Heart left ventricle (tissue), 16 donors: ENCODE results near the gene AIPL1. TPM values are rescaled to one million over a fixed set of nuclear protein-coding genes. Genes with fewer than 3 reads are reported as not detected.

Experiments
- ATAC-seq, 4 donors: fragments of 200-7000 bp; cut with Tn5 transposase; one replicate each; pipeline ENCODE4 v1.9.1; 2020 to 2022; ENCODE audit warnings: moderate library complexity in 4 of 4, mild to moderate bottlenecking in 3 of 4, moderate number of reproducible peaks in 1 of 4
- DNase-seq, 5 donors: peaks; one replicate each; pipeline ENCODE4 v3.0.0-alpha.2; 2020
- H3K27ac ChIP-seq, 12 donors: fragments of 200-600 bp; sonication (generic) in 4 of 12; one replicate each; pipeline versions ENCODE4 v1.5.0 to v1.8.0; 2016 to 2022; ENCODE audit warnings: mild to moderate bottlenecking in 2 of 12
- H3K27me3 ChIP-seq, 9 donors: fragments of 200-600 bp; sonication (generic) in 2 of 9; one replicate each; pipeline versions ENCODE4 v1.5.1 to v1.8.0; 2016 to 2022; ENCODE audit warnings: mild to moderate bottlenecking in 3 of 9
- H3K36me3 ChIP-seq, 9 donors: fragments of 200-600 bp; sonication (generic) in 2 of 9; one replicate each; pipeline versions ENCODE4 v1.5.0 to v1.8.0; 2018 to 2022; ENCODE audit warnings: mild to moderate bottlenecking in 2 of 9
- H3K4me1 ChIP-seq, 12 donors: fragments of 200-600 bp; sonication (generic) in 4 of 12; one replicate each; pipeline versions ENCODE4 v1.5.0 to v1.8.0; 2016 to 2022; ENCODE audit warnings: mild to moderate bottlenecking in 3 of 12
- H3K4me3 ChIP-seq, 12 donors: fragments of 200-600 bp; sonication (generic) in 4 of 12; one replicate each; pipeline versions ENCODE4 v1.5.0 to v1.8.0; 2017 to 2022; ENCODE audit warnings: mild to moderate bottlenecking in 9 of 12, moderate library complexity in 4 of 12
- H3K9me3 ChIP-seq, 12 donors: fragments of 200-600 bp; sonication (generic) in 4 of 12; one replicate each; pipeline versions ENCODE4 v1.5.0 to v1.8.0; 2016 to 2022; ENCODE audit warnings: mild to moderate bottlenecking in 1 of 12
- CTCF ChIP-seq, 12 donors: fragments of 200-600 bp; sonication (generic) in 4 of 12; IDR thresholded peaks; one replicate each; pipeline versions ENCODE4 v1.5.0 to v1.8.0; 2018 to 2022; ENCODE audit warnings: antibody characterized with exemption in 12 of 12, mild to moderate bottlenecking in 5 of 12
- POLR2A ChIP-seq, 2 donors: fragments of 450-650 bp; IDR thresholded peaks; one replicate each; pipeline ENCODE4 v1.6.1; 2017; ENCODE audit warnings: antibody characterized with exemption in 2 of 2, mild to moderate bottlenecking in 2 of 2, moderate library complexity in 2 of 2
- WGBS, 4 donors: extraction: QIAGEN DNeasy Blood & Tissue Kit in 2 of 4; methylation state at CpG; one replicate each; pipeline versions ENCODE4 v1.1.5 to v1.1.7; 2013 to 2018; 5-methylcytosine and 5-hydroxymethylcytosine counted together
- intact Hi-C, 10 donors: fragments of 100-400 bp; cut with DNase I; formaldehyde crosslinking; loops; one replicate each; pipeline versions ENCODE4 v1.11.1 to v1.14.2; 2022
- polyA plus RNA-seq, 2 donors: library from polyadenylated mRNA; stranded (reverse); fragments of 200-250 nt; gene quantifications; one replicate each; pipeline ENCODE4 v1.2.3, GENCODE V29; 2013
- total RNA-seq, 9 donors: library from RNA; depleted of rRNA in 2 of 9; stranded (reverse); fragments of >200 nt in 2 of 9; fragmentation: NEBNext Ultra II Directional in 3 of 9; extraction: Animal tissue kit (Norgen Biotek cat#: 25700) in 3 of 9; gene quantifications; one replicate each; pipeline versions ENCODE4 v1.1.0 to v1.2.4, GENCODE V29; 2016 to 2023
- donor health status: ischemic (EF 13 %, LVEDD 7.1; RV severe dilation, severe dysfunction).
- donor health status: healthy with polysubstance abuse.
- donor health status: DM: no; HTN: yes; CAD: no.
- donor health status: DM: no; HTN: no; CAD: no.
- donor health status: ischemic (EF 25% LVEDD 6.9; RV normal size, moderate dysfunction).
- donor health status: ischemic (EF 25% LVEDD 5.7; RV mildly dilated, moderate dysfunction).
- donor health status: healthy.
- donor health status: DM: yes; HTN: yes; CAD: no.
- donor health status: ischemic (EF 35%, LVEDD 5.7; RV mildly dilated, moderate dysfunction).
- donor health status: nonischemic (EF 11% LVEDD 7.7; RV severe dilation, severe dysfunction).
- donor health status: DM: yes; HTN: yes; CAD: no.
- donor health status: PGD.
- donor health status: ischemic (EF 29% LVEDD 5.4; RV normal size, mild dysfunction).
- donor health status: nonischemic (EF 23%, LVEDD 6.1; RV moderate dilation, normal function).

Gene AIPL1
- total and polyA plus RNA-seq, 11 donors: not detected

- ATAC-seq (no peak), DNase-seq (no peak)
- no peak overlapping the region for H3K27ac ChIP-seq
- TF ChIP-seq POLR2A (IDR thresholded peaks at IDR 0.05): no peak
- H3K4me1 ChIP-seq: no peaks in the 10 kb centered on the region
- 20 to 70% (median 65%) methylated on average over 2 of the region's 2 CpGs for WGBS, 4 donors
- H3K4me3 ChIP-seq: no peak overlapping the region
- peaks cover 0 to 19% (median 3%) of the 10 kb centered on the region in 9 donors for H3K27me3 ChIP-seq
- H3K36me3 ChIP-seq: no peaks in the 10 kb centered on the region
- H3K9me3 ChIP-seq: peaks cover 0 to 18% (median under 1%) of the 10 kb centered on the region in 12 donors
- intact Hi-C loops: no loop called here
Measured at GRCh38 chr17:6398955-6399354, 36.0 kb downstream of the AIPL1 start.

- peaks cover 0 to 33% (median 4%) of the 10 kb centered on the region in 9 donors for H3K27me3 ChIP-seq
- H3K36me3 ChIP-seq: no peaks in the 10 kb centered on the region
- no peak overlapping the region for H3K27ac ChIP-seq
- TF ChIP-seq POLR2A (IDR thresholded peaks at IDR 0.05) (no peak), CTCF (IDR thresholded peaks at IDR 0.05) (no peak)
- H3K4me1 ChIP-seq: no peaks in the 10 kb centered on the region
- DNase-seq: no peak
- H3K4me3 ChIP-seq: no peak overlapping the region
- WGBS, 4 donors: 38 to 54% (median 42%) methylated on average over 7 to 8 of the region's 8 CpGs
- H3K9me3 ChIP-seq: peaks cover 0 to 11% (median 0%) of the 10 kb centered on the region in 12 donors
- intact Hi-C loops: no loop called here
- no peak for ATAC-seq
Measured at GRCh38 chr17:6394055-6394606, 40.8 kb downstream of the AIPL1 start.

GRCh38 chr17:6393351-6393952 lies 41.5 kb downstream of the AIPL1 start:
- Histone ChIP-seq H3K27me3 (peaks cover 0 to 33% (median 4%) of the 10 kb centered on the region in 9 donors), H3K27ac (no peak overlapping the region), H3K36me3 (no peaks in the 10 kb centered on the region), H3K4me3 (no peak overlapping the region), H3K4me1 (no peaks in the 10 kb centered on the region), H3K9me3 (peaks cover 0 to 5% (median 0%) of the 10 kb centered on the region in 12 donors)
- no peak for ATAC-seq
- DNase-seq: no peak
- TF ChIP-seq CTCF (IDR thresholded peaks at IDR 0.05) (no peak), POLR2A (IDR thresholded peaks at IDR 0.05) (no peak)
- intact Hi-C loops: no loop called here
- 65 to 76% (median 71%) methylated on average over 15 of the region's 15 CpGs for WGBS, 4 donors

- H3K27me3 ChIP-seq: peaks cover 0 to 33% (median 4%) of the 10 kb centered on the region in 9 donors
- peaks cover 0 to 3% (median 0%) of the 10 kb centered on the region in 12 donors for H3K9me3 ChIP-seq
- intact Hi-C loops: no loop called here
Measured at GRCh38 chr17:6392609-6393350, 42.1 kb downstream of the AIPL1 start.

More at GRCh38 chr17:6392609-6393350, 42.1 kb downstream of the AIPL1 start:
- no peak for TF ChIP-seq CTCF (IDR thresholded peaks at IDR 0.05)
- no peak for TF ChIP-seq POLR2A (IDR thresholded peaks at IDR 0.05)
- Histone ChIP-seq H3K36me3 (no peaks in the 10 kb centered on the region), H3K4me3 (no peak overlapping the region), H3K27ac (no peak overlapping the region), H3K4me1 (no peaks in the 10 kb centered on the region)
- ATAC-seq (no peak), DNase-seq (no peak)
- WGBS, 4 donors: 62 to 69% (median 64%) methylated on average over 13 of the region's 13 CpGs
